Endodermal cell (in vitro differentiated cells): ENCODE results near the gene PRKCQ. TPM values are rescaled to one million over a fixed set of nuclear protein-coding genes. Genes with fewer than 3 reads are reported as not detected.
A peak's percentile ranks its signal among the peaks of the same experiment; 100 is the strongest.

Experiments used
- DNase-seq: peaks from one replicate; pipeline ENCODE4 v3.0.0-alpha.2; 2017
- H3K27ac ChIP-seq: 2 replicates; pipeline ENCODE4 v1.5.1; 2013; ENCODE audit warnings: mild to moderate bottlenecking, low read depth, low read length, moderate library complexity
- H3K27me3 ChIP-seq: 2 replicates; pipeline ENCODE4 v1.6.1; 2013; ENCODE audit warnings: mild to moderate bottlenecking, low read length, moderate library complexity; ENCODE audit not compliant: insufficient read depth, control insufficient read depth, poor library complexity, severe bottlenecking
- H3K36me3 ChIP-seq: 2 replicates; pipeline ENCODE4 v1.7.0; 2013; ENCODE audit warnings: mild to moderate bottlenecking, low read length, moderate library complexity; ENCODE audit not compliant: control insufficient read depth, insufficient read depth
- H3K4me1 ChIP-seq: one replicate; pipeline ENCODE4 v1.7.0; 2013; ENCODE audit warnings: low read length; ENCODE audit not compliant: control insufficient read depth, insufficient read depth
- H3K4me3 ChIP-seq: 2 replicates; pipeline ENCODE4 v1.5.1; 2013; ENCODE audit warnings: mild to moderate bottlenecking, low read length, moderate library complexity
- H3K9ac ChIP-seq: 2 replicates; pipeline ENCODE4 v1.6.1; 2013; ENCODE audit warnings: mild to moderate bottlenecking, low read length, moderate library complexity; ENCODE audit not compliant: poor library complexity, severe bottlenecking; ENCODE audit errors: extremely low read depth
- H3K9me3 ChIP-seq: 2 replicates; pipeline ENCODE4 v1.6.1; 2013; ENCODE audit warnings: mild to moderate bottlenecking, low read length, moderate library complexity; ENCODE audit not compliant: control insufficient read depth
- H3K27ac Mint-ChIP-seq: 2 replicates; pipeline ENCODE4 v1.8.0; 2020; ENCODE audit warnings: mixed read lengths
- H3K27me3 Mint-ChIP-seq: 2 replicates; pipeline ENCODE4 v1.8.0; 2021; ENCODE audit warnings: mild to moderate bottlenecking, mixed read lengths; ENCODE audit not compliant: insufficient read depth
- H3K36me3 Mint-ChIP-seq: 2 replicates; pipeline ENCODE4 v1.8.0; 2020; ENCODE audit warnings: low read depth, mixed read lengths
- H3K4me1 Mint-ChIP-seq: 2 replicates; pipeline ENCODE4 v1.8.0; 2020; ENCODE audit warnings: mixed read lengths
- H3K4me3 Mint-ChIP-seq: 2 replicates; pipeline ENCODE4 v1.8.0; 2020; ENCODE audit warnings: mild to moderate bottlenecking, moderate library complexity, mixed read lengths
- H3K9me3 Mint-ChIP-seq: 2 replicates; pipeline ENCODE4 v1.8.0; 2020; ENCODE audit warnings: mild to moderate bottlenecking, mixed read lengths
- WGBS, 2 experiments: methylation state at CpG; one replicate each; pipeline versions ENCODE4 v1.1.5 to v1.1.7; 2013; ENCODE audit warnings: missing lambda C conversion rate in 2 of 2, mixed read lengths in 1 of 2; ENCODE audit not compliant: insufficient coverage in 1 of 2, insufficient read length in 1 of 2; 5-methylcytosine and 5-hydroxymethylcytosine counted together
- total RNA-seq, 2 donors: library from RNA; stranded (reverse); fragmentation: NEBNext Ultra II Directional in 1 of 2; extraction: Animal tissue kit (Norgen Biotek cat#: 25700) in 1 of 2; gene quantifications; 2 replicates in 1 of 2; 3 replicates in 1 of 2; pipeline ENCODE4 v1.2.1, GENCODE V29; 2021
- TF ChIP-seq, protein P1 (sequence below): fragments of 200-600 bp; sonication (generic); conservative IDR thresholded peaks from 2 replicates; pipeline ENCODE4 v1.5.0; 2021; ENCODE audit warnings: antibody characterized with exemption, mild to moderate bottlenecking

The PRKCQ gene
- total RNA-seq, 2 donors from 2014 or later = 24.3 to 29.1 TPM

DNA sequence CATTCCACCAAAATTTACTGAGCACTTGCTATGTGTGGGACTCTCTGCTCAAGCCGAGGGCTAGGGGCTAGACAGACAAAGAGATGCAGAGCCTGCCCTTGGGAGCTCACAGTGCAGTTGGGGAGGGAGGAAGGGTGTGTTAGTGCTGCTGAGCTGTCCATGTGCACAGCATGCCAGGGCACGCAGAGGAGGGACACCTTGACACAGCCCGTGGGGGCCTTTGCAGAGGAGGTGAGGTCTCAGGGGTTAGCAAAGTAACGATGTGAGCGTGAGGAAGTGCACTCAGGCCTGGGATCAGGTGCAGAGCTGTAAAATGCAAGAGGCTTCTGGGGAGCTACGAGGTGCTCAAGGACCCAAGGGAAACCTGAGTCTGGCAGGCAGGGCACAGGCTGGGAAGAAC lies 16.3 kb downstream of the PRKCQ start:
- Mint-ChIP-seq H3K27me3 (peaks cover 3% of the 10 kb centered on the region), H3K9me3 (no peaks in the 10 kb centered on the region), H3K4me3 (no peak overlapping the region), H3K36me3 (no peaks in the 10 kb centered on the region), H3K4me1 (peaks cover 77% of the 10 kb centered on the region), H3K27ac (peak overlapping the region; percentile 0)
- no peaks in the 10 kb centered on the region for H3K9me3 ChIP-seq
- H3K4me1 ChIP-seq = peaks cover 38% of the 10 kb centered on the region
- no peak overlapping the region for H3K9ac ChIP-seq
- 90 to 92% methylated on average over 4 to 6 of the region's 6 CpGs for WGBS, 2 experiments
- DNase-seq = no peak
- no peaks in the 10 kb centered on the region for H3K27me3 ChIP-seq
- H3K36me3 ChIP-seq = peaks cover 7% of the 10 kb centered on the region
- TF ChIP-seq, protein P1, sequence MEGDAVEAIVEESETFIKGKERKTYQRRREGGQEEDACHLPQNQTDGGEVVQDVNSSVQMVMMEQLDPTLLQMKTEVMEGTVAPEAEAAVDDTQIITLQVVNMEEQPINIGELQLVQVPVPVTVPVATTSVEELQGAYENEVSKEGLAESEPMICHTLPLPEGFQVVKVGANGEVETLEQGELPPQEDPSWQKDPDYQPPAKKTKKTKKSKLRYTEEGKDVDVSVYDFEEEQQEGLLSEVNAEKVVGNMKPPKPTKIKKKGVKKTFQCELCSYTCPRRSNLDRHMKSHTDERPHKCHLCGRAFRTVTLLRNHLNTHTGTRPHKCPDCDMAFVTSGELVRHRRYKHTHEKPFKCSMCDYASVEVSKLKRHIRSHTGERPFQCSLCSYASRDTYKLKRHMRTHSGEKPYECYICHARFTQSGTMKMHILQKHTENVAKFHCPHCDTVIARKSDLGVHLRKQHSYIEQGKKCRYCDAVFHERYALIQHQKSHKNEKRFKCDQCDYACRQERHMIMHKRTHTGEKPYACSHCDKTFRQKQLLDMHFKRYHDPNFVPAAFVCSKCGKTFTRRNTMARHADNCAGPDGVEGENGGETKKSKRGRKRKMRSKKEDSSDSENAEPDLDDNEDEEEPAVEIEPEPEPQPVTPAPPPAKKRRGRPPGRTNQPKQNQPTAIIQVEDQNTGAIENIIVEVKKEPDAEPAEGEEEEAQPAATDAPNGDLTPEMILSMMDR = no peak
- H3K27ac ChIP-seq = no peak overlapping the region
- H3K4me3 ChIP-seq = peak overlapping the region; percentile 60

DNA sequence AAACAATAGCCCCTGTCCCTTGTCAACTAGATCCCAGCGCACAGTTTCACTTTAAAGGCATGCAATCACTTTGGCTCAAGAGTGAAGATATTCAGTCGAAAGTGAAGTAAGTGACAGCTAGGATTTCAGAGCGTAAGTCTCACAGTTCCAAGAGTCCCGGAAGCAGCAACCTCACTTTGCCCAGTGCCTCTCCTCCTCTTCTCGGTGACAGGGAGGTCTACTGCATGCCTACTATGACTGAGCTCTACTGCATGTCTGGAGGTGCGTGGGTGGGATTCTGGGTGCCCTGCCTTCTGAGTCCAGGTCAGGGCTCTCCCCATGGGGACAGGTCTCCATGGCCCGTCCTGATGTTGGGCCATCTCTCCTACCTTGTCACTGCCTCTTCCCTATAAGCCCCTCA lies 17.0 kb downstream of the PRKCQ start:
- Mint-ChIP-seq H3K4me1 (peaks cover 83% of the 10 kb centered on the region), H3K9me3 (no peaks in the 10 kb centered on the region), H3K27me3 (peaks cover 3% of the 10 kb centered on the region), H3K36me3 (no peaks in the 10 kb centered on the region), H3K4me3 (peak overlapping the region; percentile 38), H3K27ac (peak overlapping the region; percentile 69)
- Histone ChIP-seq H3K36me3 (peaks cover 7% of the 10 kb centered on the region), H3K9ac (no peak overlapping the region), H3K27me3 (no peaks in the 10 kb centered on the region), H3K27ac (no peak overlapping the region), H3K9me3 (no peaks in the 10 kb centered on the region), H3K4me3 (peak overlapping the region; percentile 60), H3K4me1 (peaks cover 38% of the 10 kb centered on the region)
- WGBS, 2 experiments = 78 to 88% methylated on average over 6 to 7 of the region's 7 CpGs
- no peak for DNase-seq
- TF ChIP-seq, protein P1 = no peak

DNA sequence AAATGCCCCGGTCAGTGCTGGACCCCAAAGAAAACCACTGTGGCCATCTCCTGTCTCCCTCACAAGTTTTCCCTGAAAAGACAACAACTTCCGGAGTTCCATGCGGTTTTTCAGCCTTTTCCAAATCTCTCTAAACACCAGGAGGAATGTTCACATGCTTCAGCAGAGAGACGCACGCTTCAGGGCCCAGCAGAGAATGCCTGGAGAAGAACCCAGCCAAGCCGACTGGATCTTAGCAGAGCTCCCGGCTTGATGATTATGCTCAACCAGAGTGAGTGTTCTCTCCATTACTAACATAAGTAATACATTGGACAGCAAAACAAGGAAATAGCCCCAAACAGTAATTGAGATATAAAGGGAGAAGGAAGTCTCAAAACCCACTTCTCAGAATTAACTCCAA lies 17.9 kb downstream of the PRKCQ start:
- Mint-ChIP-seq H3K36me3 (no peaks in the 10 kb centered on the region), H3K4me3 (peak overlapping the region; percentile 38), H3K27ac (peak overlapping the region; percentile 44), H3K27me3 (peaks cover 3% of the 10 kb centered on the region), H3K4me1 (peaks cover 80% of the 10 kb centered on the region), H3K9me3 (no peaks in the 10 kb centered on the region)
- TF ChIP-seq, protein P1 = no peak
- Histone ChIP-seq H3K27ac (no peak overlapping the region), H3K4me3 (peak overlapping the region; percentile 60), H3K36me3 (peaks cover 7% of the 10 kb centered on the region), H3K27me3 (no peaks in the 10 kb centered on the region), H3K9ac (no peak overlapping the region), H3K4me1 (peaks cover 35% of the 10 kb centered on the region), H3K9me3 (no peaks in the 10 kb centered on the region)
- WGBS, 2 experiments = 91 to 100% methylated on average over 2 to 7 of the region's 7 CpGs
- no peak for DNase-seq
